ENCODE data around the gene PHLDA2. TPM values are rescaled to one million over a fixed set of nuclear protein-coding genes. Genes with fewer than 3 reads are reported as not detected.

PHLDA2 gene
- total and polyA plus RNA-seq, 4 experiments from 2014 or later, result 0.58 to 1.9 (median 1.1) TPM

- no peaks in the 10 kb centered on the region for H3K9me3 ChIP-seq (ENCODE audit: control insufficient read depth in 1 of 2, low read length in 2 of 2)
- DNase-seq, result peak in 3 of 5 donors; percentile 47 to 50 (median 49)
- CTCF ChIA-PET (ENCODE audit: partially characterized antibody), result interaction anchor here (0.6 to 12.7 kb wide), 28 partner anchors 9 to 589 kb away, joined by 3 to 303 read pairs (median 4); partner anchors contain the start of genes KCNQ1, PHLDA2 and TRPM5
- Mint-ChIP-seq H3K36me3 (no peaks in the 10 kb centered on the region), H3K27ac (peak overlapping the region; percentile 80 to 93 (median 89)), H3K9me3 (no peaks in the 10 kb centered on the region), H3K4me3 (peak overlapping the region; percentile 73 to 85 (median 78)), H3K27me3 (no peaks in the 10 kb centered on the region), H3K4me1 (peaks cover 9 to 40% (median 26%) of the 10 kb centered on the region in 4 donors)
- POLR2A ChIA-PET (ENCODE audit: partially characterized antibody), result interaction anchor here (1.4 to 3.4 kb wide), 6 partner anchors 9 to 493 kb away, joined by 3 to 32 read pairs (median 12); partner anchors contain the start of genes NAP1L4, PHLDA2 and TSSC4
- H3K36me3 ChIP-seq (ENCODE audit: insufficient read depth, low read length), result no peaks in the 10 kb centered on the region
- H3K4me3 ChIP-seq (ENCODE audit: low read length in 2 of 2), result peak overlapping the region in 1 of 2 donors; percentile 79
- H3K27ac ChIP-seq (ENCODE audit: low read depth, low read length), result peak overlapping the region; percentile 36
- H3K27me3 ChIP-seq (ENCODE audit: insufficient read depth, low read length), result no peaks in the 10 kb centered on the region
- intact Hi-C loops (cut with micrococcal nuclease), result loop anchor here (1.0 kb wide), 4 partner anchors 37 to 361 kb away; no protein-coding TSS in a partner anchor
- peaks cover 36% of the 10 kb centered on the region for H3K4me1 ChIP-seq (ENCODE audit: insufficient read depth, low read length)
Observed at GRCh38 chr11:2892967-2893528, 36.2 kb downstream of the PHLDA2 start.

- Histone ChIP-seq H3K4me1 (ENCODE audit: insufficient read depth, low read length) (peaks cover 35% of the 10 kb centered on the region), H3K27me3 (ENCODE audit: insufficient read depth, low read length) (no peaks in the 10 kb centered on the region), H3K27ac (ENCODE audit: low read depth, low read length) (peak overlapping the region; percentile 36), H3K36me3 (ENCODE audit: insufficient read depth, low read length) (no peaks in the 10 kb centered on the region), H3K9me3 (ENCODE audit: control insufficient read depth in 1 of 2, low read length in 2 of 2) (no peaks in the 10 kb centered on the region), H3K4me3 (ENCODE audit: low read length in 2 of 2) (peak overlapping the region in 1 of 2 donors; percentile 79)
- H3K4me1 Mint-ChIP-seq, result peaks cover 6 to 40% (median 24%) of the 10 kb centered on the region in 4 donors
- ChIA-PET POLR2A (ENCODE audit: partially characterized antibody) (interaction anchor here (0.5 to 3.4 kb wide), 9 partner anchors 10 to 492 kb away, joined by 3 to 32 read pairs (median 5); partner anchors contain the start of genes NAP1L4, PHLDA2 and TSSC4), CTCF (ENCODE audit: partially characterized antibody) (interaction anchor here (0.6 to 12.7 kb wide), 29 partner anchors 9 to 588 kb away, joined by 3 to 303 read pairs (median 4); partner anchors contain the start of genes KCNQ1, PHLDA2 and TRPM5)
- peak; percentile 49 to 66 (median 59) for DNase-seq
- no peaks in the 10 kb centered on the region for H3K36me3 Mint-ChIP-seq
- no peaks in the 10 kb centered on the region for H3K27me3 Mint-ChIP-seq
- intact Hi-C loops (cut with micrococcal nuclease), result loop anchor here (1.0 kb wide), 4 partner anchors 38 to 360 kb away; no protein-coding TSS in a partner anchor
- H3K27ac Mint-ChIP-seq, result peak overlapping the region; percentile 82 to 93 (median 89)
- no peaks in the 10 kb centered on the region for H3K9me3 Mint-ChIP-seq
- peak overlapping the region; percentile 73 to 85 (median 78) for H3K4me3 Mint-ChIP-seq
Observed at GRCh38 chr11:2892215-2892966, 36.8 kb downstream of the PHLDA2 start.

GRCh38 chr11:2891326-2892214 is 37.6 kb downstream of the PHLDA2 start:
- peaks cover 6 to 48% (median 30%) of the 10 kb centered on the region in 4 donors for H3K4me1 Mint-ChIP-seq
- ChIA-PET CTCF (ENCODE audit: partially characterized antibody) (interaction anchor here (0.8 to 12.7 kb wide), 18 partner anchors 8 to 587 kb away, joined by 3 to 303 read pairs (median 5); partner anchors contain the start of genes KCNQ1, PHLDA2 and TRPM5), POLR2A (ENCODE audit: partially characterized antibody) (interaction anchor here (0.5 to 3.4 kb wide), 8 partner anchors 11 to 491 kb away, joined by 3 to 32 read pairs (median 6); partner anchors contain the start of genes PHLDA2 and TSSC4)
- no peaks in the 10 kb centered on the region for H3K9me3 Mint-ChIP-seq
- Histone ChIP-seq H3K9me3 (ENCODE audit: control insufficient read depth in 1 of 2, low read length in 2 of 2) (no peaks in the 10 kb centered on the region), H3K27ac (ENCODE audit: low read depth, low read length) (peak overlapping the region; percentile 36), H3K4me1 (ENCODE audit: insufficient read depth, low read length) (peaks cover 37% of the 10 kb centered on the region), H3K36me3 (ENCODE audit: insufficient read depth, low read length) (no peaks in the 10 kb centered on the region), H3K4me3 (ENCODE audit: low read length in 2 of 2) (peak overlapping the region in 1 of 2 donors; percentile 79), H3K27me3 (ENCODE audit: insufficient read depth, low read length) (no peaks in the 10 kb centered on the region)
- intact Hi-C loops (cut with micrococcal nuclease), result loop anchor here (1.0 kb wide), 4 partner anchors 39 to 359 kb away; no protein-coding TSS in a partner anchor
- H3K27me3 Mint-ChIP-seq, result no peaks in the 10 kb centered on the region
- DNase-seq, result no peak
- peak overlapping the region; percentile 9 to 77 (median 72) for H3K4me3 Mint-ChIP-seq
- peak overlapping the region; percentile 61 to 89 (median 70) for H3K27ac Mint-ChIP-seq
- H3K36me3 Mint-ChIP-seq, result no peaks in the 10 kb centered on the region

- Histone ChIP-seq H3K36me3 (ENCODE audit: insufficient read depth, low read length) (no peaks in the 10 kb centered on the region), H3K4me1 (ENCODE audit: insufficient read depth, low read length) (peaks cover 42% of the 10 kb centered on the region), H3K27ac (ENCODE audit: low read depth, low read length) (no peak overlapping the region), H3K9me3 (ENCODE audit: control insufficient read depth in 1 of 2, low read length in 2 of 2) (no peaks in the 10 kb centered on the region), H3K4me3 (ENCODE audit: low read length in 2 of 2) (no peak overlapping the region), H3K27me3 (ENCODE audit: insufficient read depth, low read length) (no peaks in the 10 kb centered on the region)
- ChIA-PET POLR2A (ENCODE audit: partially characterized antibody) (interaction anchor here (3.4 kb wide), 1 partner anchor 12 kb away, joined by 32 read pairs; a partner anchor contains a TSS), CTCF (ENCODE audit: partially characterized antibody) (interaction anchor here (3.0 to 12.7 kb wide), 3 partner anchors 39 to 357 kb away, joined by 19 to 303 read pairs (median 27); partner anchors contain the start of gene PHLDA2)
- H3K27me3 Mint-ChIP-seq, result no peaks in the 10 kb centered on the region
- no peaks in the 10 kb centered on the region for H3K36me3 Mint-ChIP-seq
- peak overlapping the region in 2 of 8 donors; percentile 26 to 29 for H3K4me3 Mint-ChIP-seq
- no peak for DNase-seq
- peaks cover 5 to 50% (median 31%) of the 10 kb centered on the region in 4 donors for H3K4me1 Mint-ChIP-seq
- H3K9me3 Mint-ChIP-seq, result no peaks in the 10 kb centered on the region
- intact Hi-C loops (cut with micrococcal nuclease), result no loop called here
- peak overlapping the region in 2 of 7 donors; percentile 23 to 46 for H3K27ac Mint-ChIP-seq
Observed at GRCh38 chr11:2890466-2891294, 38.5 kb downstream of the PHLDA2 start.

GRCh38 chr11:2889362-2890273 is 39.6 kb downstream of the PHLDA2 start:
- peak overlapping the region in 6 of 7 donors; percentile 15 to 89 (median 31) for H3K27ac Mint-ChIP-seq
- H3K4me3 Mint-ChIP-seq, result no peak overlapping the region
- Histone ChIP-seq H3K27ac (ENCODE audit: low read depth, low read length) (no peak overlapping the region), H3K36me3 (ENCODE audit: insufficient read depth, low read length) (no peaks in the 10 kb centered on the region), H3K4me3 (ENCODE audit: low read length in 2 of 2) (no peak overlapping the region), H3K4me1 (ENCODE audit: insufficient read depth, low read length) (peaks cover 42% of the 10 kb centered on the region), H3K9me3 (ENCODE audit: control insufficient read depth in 1 of 2, low read length in 2 of 2) (no peaks in the 10 kb centered on the region), H3K27me3 (ENCODE audit: insufficient read depth, low read length) (no peaks in the 10 kb centered on the region)
- no peak for DNase-seq
- no peaks in the 10 kb centered on the region for H3K27me3 Mint-ChIP-seq
- peaks cover 4 to 50% (median 31%) of the 10 kb centered on the region in 4 donors for H3K4me1 Mint-ChIP-seq
- CTCF ChIA-PET (ENCODE audit: partially characterized antibody), result interaction anchor here (0.9 to 12.7 kb wide), 13 partner anchors 9 to 458 kb away, joined by 3 to 303 read pairs (median 6); partner anchors contain the start of gene PHLDA2
- POLR2A ChIA-PET (ENCODE audit: partially characterized antibody), result interaction anchor here (2.7 kb wide), 1 partner anchor 357 kb away, joined by 17 read pairs; no protein-coding TSS in a partner anchor
- intact Hi-C loops (cut with micrococcal nuclease), result loop anchor here (2.0 to 5.0 kb wide), 4 partner anchors 103 to 587 kb away; partner anchors contain the start of genes C11orf21, NAP1L4 and TSPAN32
- peaks cover 0 to 1% (median 0%) of the 10 kb centered on the region in 8 donors for H3K9me3 Mint-ChIP-seq
- peaks cover 0 to 1% of the 10 kb centered on the region in 2 donors for H3K36me3 Mint-ChIP-seq
